HG02642 (cell line): Measurements from ENCODE around the gene C10orf67.

Experiments
- ATAC-seq: cut with Tn5 transposase; IDR thresholded peaks from one replicate; pipeline ENCODE4 v1.9.1; 2021; ENCODE audit warnings: mild to moderate bottlenecking; ENCODE audit not compliant: unreplicated experiment, poor library complexity

Gene C10orf67

GRCh38 chr10:23200586-23200985 lies 144.0 kb downstream of the C10orf67 start:
- ATAC-seq = no peak

GRCh38 chr10:23199768-23200511 lies 144.7 kb downstream of the C10orf67 start:
- no peak for ATAC-seq

GRCh38 chr10:23198940-23199767 lies 145.4 kb downstream of the C10orf67 start:
- no peak for ATAC-seq

GRCh38 chr10:23198610-23198939 lies 146.0 kb downstream of the C10orf67 start:
- no peak for ATAC-seq

- ATAC-seq = no peak
These were observed 147.2 kb downstream of the C10orf67 start for GRCh38 chr10:23197416-23197861.

GRCh38 chr10:23196915-23197314 lies 147.7 kb downstream of the C10orf67 start:
- ATAC-seq = no peak

- ATAC-seq = no peak
These were observed 148.6 kb downstream of the C10orf67 start for GRCh38 chr10:23195846-23196600.

GRCh38 chr10:23194966-23195845 lies 149.4 kb downstream of the C10orf67 start:
- no peak for ATAC-seq

GRCh38 chr10:23194471-23194965 lies 150.1 kb downstream of the C10orf67 start:
- no peak for ATAC-seq

- no peak for ATAC-seq
These were observed 151.0 kb downstream of the C10orf67 start for GRCh38 chr10:23193435-23194074.

- no peak for ATAC-seq
These were observed 151.7 kb downstream of the C10orf67 start for GRCh38 chr10:23192712-23193434.

- no peak for ATAC-seq
These were observed 152.6 kb downstream of the C10orf67 start, which contains the start of gene PTF1A for GRCh38 chr10:23191764-23192711. Gene PTF1A (plus strand): TSS chr10:23192312. CDS start chr10:23192531, 219 bp downstream.

- ATAC-seq = no peak
These were observed 153.5 kb downstream of the C10orf67 start for GRCh38 chr10:23190872-23191763.

GRCh38 chr10:23189024-23189423 lies 155.6 kb downstream of the C10orf67 start:
- no peak for ATAC-seq

- ATAC-seq = no peak
These were observed 157.4 kb downstream of the C10orf67 start for GRCh38 chr10:23187155-23187554.

GRCh38 chr10:23186697-23187096 lies 157.9 kb downstream of the C10orf67 start:
- no peak for ATAC-seq
